Measurements from ENCODE around the gene TTC28.
"Not testable (repeated sequence)": the region's sequence is repeated elsewhere in the genome, so short reads cannot be mapped to it uniquely, and the experiment has no call there.

DNA sequence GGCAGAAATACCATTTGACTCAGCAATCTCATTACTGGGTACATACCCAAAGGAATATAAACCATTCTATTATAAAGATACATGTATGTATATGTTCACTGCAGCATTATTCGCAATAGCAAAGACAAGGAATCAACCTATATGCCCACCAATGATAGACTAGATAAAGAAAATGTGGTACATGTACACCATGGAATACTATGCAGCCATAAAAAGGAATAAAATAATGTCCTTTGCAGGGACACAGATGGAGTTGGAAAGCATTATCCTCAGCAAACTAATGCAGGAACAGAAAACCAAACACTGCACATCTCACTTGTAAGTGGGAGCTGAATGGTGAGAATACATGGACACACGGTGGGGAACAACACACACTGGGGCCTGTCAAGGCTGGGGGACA lies 167.3 kb downstream of the TTC28 start:
- not testable (repeated sequence) for TF ChIP-seq POLR2A, CTCF (IDR thresholded peaks at IDR 0.05)
